Endothelial cell of umbilical vein (primary cell): ENCODE results near the gene N4BP3. TPM values are rescaled to one million over a fixed set of nuclear protein-coding genes. Genes with fewer than 3 reads are reported as not detected.

Experiments
- BruUV-seq: library from RNA; stranded (reverse); fragments of 400-500 nt; replicated peaks from 2 replicates; lab custom pipeline; 2021; lab: Mats Ljungman, UMichigan
- CTCF ChIA-PET: fragments of 300-600, 350-600 bp; sonication (Branson Sonifier 250); formaldehyde crosslinking; loops from one replicate; lab custom pipeline; 2021; ENCODE audit warnings: antibody characterized with exemption, inconsistent platforms; lab: Charles Lee
- POLR2A ChIA-PET: fragments of 300-600, 350-600 bp; sonication (Branson Sonifier 250); formaldehyde crosslinking; loops from one replicate; lab custom pipeline; 2021; ENCODE audit warnings: antibody characterized with exemption, inconsistent platforms; lab: Charles Lee
- DNase-seq: peaks from one replicate; pipeline ENCODE4 v3.0.0-alpha.2; 2011; ENCODE audit warnings: low read depth, low spot score
- FAIRE-seq: peaks from 2 replicates; lab custom pipeline; 2011; peaks lifted over from hg19 to GRCh38; lab: Jason Lieb, UNC
- H2AFZ ChIP-seq: 2 replicates; pipeline ENCODE4 v1.6.0; 2012; ENCODE audit warnings: low read depth, low read length, control low read depth, inconsistent platforms
- H3K27ac ChIP-seq: 2 replicates; pipeline ENCODE4 v1.5.1; 2011; ENCODE audit warnings: low read depth, mild to moderate bottlenecking, control low read depth, low read length, moderate library complexity; ENCODE audit not compliant: insufficient read depth
- H3K27me3 ChIP-seq, 2 experiments: 2 replicates each; pipeline versions ENCODE4 v1.6.0 to v1.6.1; 2011; ENCODE audit warnings: low read length in 2 of 2, mixed read lengths in 1 of 2; ENCODE audit not compliant: control insufficient read depth in 2 of 2, insufficient read depth in 2 of 2
- H3K36me3 ChIP-seq, 2 experiments: 2 replicates in 1 of 2; 3 replicates in 1 of 2; pipeline ENCODE4 v1.5.1; 2011; ENCODE audit warnings: low read length in 2 of 2, mild to moderate bottlenecking in 1 of 2, moderate library complexity in 1 of 2; ENCODE audit not compliant: control insufficient read depth in 2 of 2, insufficient read depth in 2 of 2; ENCODE audit errors: extremely low read depth in 1 of 2
- H3K4me1 ChIP-seq: 3 replicates; pipeline ENCODE4 v1.5.1; 2011; ENCODE audit warnings: mild to moderate bottlenecking, low read length; ENCODE audit not compliant: control insufficient read depth, insufficient read depth; ENCODE audit errors: extremely low read depth
- H3K4me2 ChIP-seq: 2 replicates; pipeline ENCODE4 v1.6.1; 2011; ENCODE audit warnings: low read length, control low read depth, mixed read lengths; ENCODE audit not compliant: insufficient read depth
- H3K4me3 ChIP-seq, 3 experiments: fragments of 200-600 bp in 1 of 3; sonication (generic), shearing (Covaris generic) in 1 of 3; replicated peaks in 1 of 3; 2 replicates each; pipeline ENCODE4 v1.5.1; 2011 to 2016; ENCODE audit warnings: control low read depth in 3 of 3, low read length in 3 of 3, mild to moderate bottlenecking in 2 of 3, inconsistent platforms in 1 of 3, low read depth in 1 of 3, moderate library complexity in 1 of 3; ENCODE audit not compliant: insufficient read depth in 1 of 3
- H3K79me2 ChIP-seq: 2 replicates; pipeline ENCODE4 v1.6.0; 2012; ENCODE audit warnings: low read length, inconsistent platforms; ENCODE audit not compliant: control insufficient read depth, insufficient read depth
- H3K9ac ChIP-seq: replicated peaks from 2 replicates; pipeline ENCODE3; 2011; ENCODE audit warnings: low read length, control low read depth; ENCODE audit not compliant: insufficient read depth; ENCODE audit errors: extremely low read depth
- H3K9me1 ChIP-seq: replicated peaks from 3 replicates; pipeline ENCODE4 v1.6.0; 2011; ENCODE audit warnings: mild to moderate bottlenecking, low read length; ENCODE audit not compliant: control insufficient read depth, insufficient read depth; ENCODE audit errors: extremely low read depth
- H3K9me3 ChIP-seq: replicated peaks from 2 replicates; pipeline ENCODE4 v1.5.1; 2012; ENCODE audit warnings: low read length, inconsistent platforms; ENCODE audit not compliant: control insufficient read depth, insufficient read depth
- H4K20me1 ChIP-seq: replicated peaks from 2 replicates; pipeline ENCODE3; 2011; ENCODE audit warnings: mild to moderate bottlenecking, low read length; ENCODE audit not compliant: control insufficient read depth, insufficient read depth; ENCODE audit errors: extremely low read depth
- EZH2 ChIP-seq: IDR thresholded peaks from 2 replicates; pipeline ENCODE4 v1.6.1; 2012; ENCODE audit warnings: borderline replicate concordance, low read depth, mild to moderate bottlenecking, moderate library complexity, low read length, inconsistent platforms; ENCODE audit not compliant: severe bottlenecking
- FOS ChIP-seq: IDR thresholded peaks from 2 replicates; pipeline ENCODE4 v1.6.1; 2011; ENCODE audit warnings: mild to moderate bottlenecking, low read length, moderate library complexity, borderline replicate concordance; ENCODE audit not compliant: insufficient read depth
- GATA2 ChIP-seq: IDR thresholded peaks from 2 replicates; pipeline ENCODE4 v1.7.0; 2011; ENCODE audit warnings: low read depth, mild to moderate bottlenecking, moderate library complexity, mixed read lengths, low read length; ENCODE audit not compliant: insufficient read length, insufficient read depth
- JUN ChIP-seq: IDR thresholded peaks from 2 replicates; pipeline ENCODE4 v1.6.1; 2011; ENCODE audit warnings: borderline replicate concordance, low read depth; ENCODE audit not compliant: insufficient read length, insufficient read depth
- MAX ChIP-seq: IDR thresholded peaks from 2 replicates; pipeline ENCODE4 v1.6.1; 2011; ENCODE audit not compliant: insufficient read depth, insufficient read length
- MYC ChIP-seq: IDR thresholded peaks from one replicate; pipeline ENCODE4 v1.6.1; 2011; ENCODE audit warnings: mild to moderate bottlenecking, low read depth, low read length
- POLR2A ChIP-seq: IDR thresholded peaks from 2 replicates; pipeline ENCODE4 v1.6.1; 2012; ENCODE audit warnings: low read depth, mild to moderate bottlenecking, control low read depth, low read length
- POLR2AphosphoS5 ChIP-seq: IDR thresholded peaks from 2 replicates; pipeline ENCODE4 v1.6.1; 2012; ENCODE audit warnings: low read depth, mild to moderate bottlenecking, control low read depth, low read length, moderate library complexity; ENCODE audit not compliant: insufficient read depth
- dilution Hi-C: fragments of 300-500 bp; cut with MboI; formaldehyde crosslinking; loops from one replicate; pipeline ENCODE4 v1.15.0; 2019; ENCODE audit warnings: low sequenced_read_pairs; ENCODE audit not compliant: extremely low pct_ligation_motif_present
- intact Hi-C: fragments of 100-400 bp; cut with micrococcal nuclease; formaldehyde crosslinking; loops from one replicate; pipeline ENCODE4 v1.10.0; 2022
- polyA plus RNA-seq, 4 experiments: library from polyadenylated mRNA; depleted of rRNA in 3 of 4; stranded (reverse) in 3 of 4; unstranded in 1 of 4; fragments of >200 nt; gene quantifications; 2 replicates each; pipeline versions ENCODE4 v1.2.1 to v1.2.3, GENCODE V29; 2011 to 2012; ENCODE audit warnings: missing spikeins in 1 of 4
- total RNA-seq: library from RNA; stranded (reverse); gene quantifications from 2 replicates; pipeline ENCODE4 v1.2.3, GENCODE V29; 2021
- TF ChIP-seq, protein P1 (sequence below), 2 donors: IDR thresholded peaks; 1 replicate in 1 of 2; 2 replicates in 1 of 2; pipeline ENCODE4 v1.5.1; 2011; ENCODE audit warnings: low read length in 2 of 2, mild to moderate bottlenecking in 2 of 2, moderate library complexity in 2 of 2, control low read depth in 1 of 2, inconsistent platforms in 1 of 2, low read depth in 1 of 2; ENCODE audit not compliant: insufficient read depth in 1 of 2; ENCODE audit errors: extremely low read depth in 1 of 2

N4BP3 gene
- total and polyA plus RNA-seq, 2 donors (not counting 3 experiments of a cell fraction or from before 2014, with no cell fraction given): 11.8 to 38.2 TPM

- ChIA-PET CTCF (interaction anchor here (0.6 to 11.5 kb wide), 4 partner anchors 12 to 66 kb away, joined by 3 to 200 read pairs (median 4); no protein-coding TSS in a partner anchor), POLR2A (interaction anchor here (0.7 kb wide), 1 partner anchor 24 kb away, joined by 7 read pairs; no protein-coding TSS in a partner anchor)
- no peaks in the 10 kb centered on the region for H3K27me3 ChIP-seq
- dilution Hi-C loops: no loop called here
- no peaks in the 10 kb centered on the region for H3K9me1 ChIP-seq
- no peak overlapping the region for H2AFZ ChIP-seq
- TF ChIP-seq POLR2AphosphoS5 (no peak), MYC (no peak), GATA2 (no peak), POLR2A (no peak), FOS (no peak), EZH2 (no peak), MAX (no peak), JUN (no peak)
- TF ChIP-seq, protein P1, sequence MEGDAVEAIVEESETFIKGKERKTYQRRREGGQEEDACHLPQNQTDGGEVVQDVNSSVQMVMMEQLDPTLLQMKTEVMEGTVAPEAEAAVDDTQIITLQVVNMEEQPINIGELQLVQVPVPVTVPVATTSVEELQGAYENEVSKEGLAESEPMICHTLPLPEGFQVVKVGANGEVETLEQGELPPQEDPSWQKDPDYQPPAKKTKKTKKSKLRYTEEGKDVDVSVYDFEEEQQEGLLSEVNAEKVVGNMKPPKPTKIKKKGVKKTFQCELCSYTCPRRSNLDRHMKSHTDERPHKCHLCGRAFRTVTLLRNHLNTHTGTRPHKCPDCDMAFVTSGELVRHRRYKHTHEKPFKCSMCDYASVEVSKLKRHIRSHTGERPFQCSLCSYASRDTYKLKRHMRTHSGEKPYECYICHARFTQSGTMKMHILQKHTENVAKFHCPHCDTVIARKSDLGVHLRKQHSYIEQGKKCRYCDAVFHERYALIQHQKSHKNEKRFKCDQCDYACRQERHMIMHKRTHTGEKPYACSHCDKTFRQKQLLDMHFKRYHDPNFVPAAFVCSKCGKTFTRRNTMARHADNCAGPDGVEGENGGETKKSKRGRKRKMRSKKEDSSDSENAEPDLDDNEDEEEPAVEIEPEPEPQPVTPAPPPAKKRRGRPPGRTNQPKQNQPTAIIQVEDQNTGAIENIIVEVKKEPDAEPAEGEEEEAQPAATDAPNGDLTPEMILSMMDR (IDR thresholded peaks at IDR 0.05; ENCODE audit: extremely low read depth in 1 of 2, insufficient read depth in 1 of 2, low read depth in 1 of 2, low read length in 2 of 2): no peak
- no peak overlapping the region for H3K4me3 ChIP-seq
- peaks cover 10 to 34% of the 10 kb centered on the region in 2 experiments for H3K36me3 ChIP-seq
- FAIRE-seq: no peak
- no peaks in the 10 kb centered on the region for H4K20me1 ChIP-seq
- no peaks in the 10 kb centered on the region for H3K9me3 ChIP-seq
- H3K27ac ChIP-seq: no peak overlapping the region
- H3K4me1 ChIP-seq: no peaks in the 10 kb centered on the region
- H3K9ac ChIP-seq: no peak overlapping the region
- H3K79me2 ChIP-seq: no peaks in the 10 kb centered on the region
- intact Hi-C loops: no loop called here
- H3K4me2 ChIP-seq: no peak overlapping the region
- no peak for DNase-seq
- BruUV-seq: no TSS peak
These were observed 29.9 kb downstream of the N4BP3 start for GRCh38 chr5:178143246-178143645.
